GM18909 (cell line): ENCODE results near the gene SNHG17.
"Not testable (repeated sequence)": the region's sequence is repeated elsewhere in the genome, so short reads cannot be mapped to it uniquely, and the experiment has no call there.

ENCODE experiments used
- ATAC-seq: cut with Tn5 transposase; IDR thresholded peaks from one replicate; pipeline ENCODE4 v1.9.1; 2021; ENCODE audit warnings: mild to moderate bottlenecking; ENCODE audit not compliant: unreplicated experiment, poor library complexity

Gene SNHG17

GRCh38 chr20:38377838-38378237, 57.3 kb downstream of the SNHG17 start:
- not testable (repeated sequence) for ATAC-seq

DNA sequence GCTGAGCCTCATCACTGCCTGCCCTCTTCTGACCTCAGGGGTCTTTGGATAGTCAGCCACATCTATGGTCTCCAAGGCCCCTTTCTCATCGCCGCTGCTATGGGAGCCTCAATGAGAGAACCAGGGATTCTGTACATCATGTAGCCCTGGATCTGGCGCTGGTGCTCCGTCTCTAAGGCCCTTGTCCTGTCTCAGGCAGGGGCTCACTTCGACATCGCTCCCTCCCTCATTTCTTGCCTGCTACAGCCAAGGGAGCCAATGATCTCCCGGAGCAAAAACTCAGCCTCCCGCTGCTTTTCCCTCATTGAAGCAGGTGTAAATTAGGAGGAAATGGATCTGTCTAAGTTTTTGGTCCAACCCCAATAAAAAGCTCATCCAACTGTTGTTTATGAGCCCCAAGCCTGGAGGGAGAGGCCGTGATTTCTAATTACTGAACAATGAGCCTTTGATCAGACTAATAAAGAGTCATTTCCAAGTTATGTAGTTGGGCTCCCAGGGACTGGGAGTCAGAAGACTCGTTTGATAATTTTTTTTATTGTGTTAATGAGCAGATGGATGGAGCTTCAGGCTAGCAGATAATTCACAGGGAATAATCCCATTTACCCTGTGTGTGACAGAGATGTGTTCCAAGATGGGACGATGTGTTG, 58.0 kb downstream of the SNHG17 start:
- ATAC-seq: no peak

DNA sequence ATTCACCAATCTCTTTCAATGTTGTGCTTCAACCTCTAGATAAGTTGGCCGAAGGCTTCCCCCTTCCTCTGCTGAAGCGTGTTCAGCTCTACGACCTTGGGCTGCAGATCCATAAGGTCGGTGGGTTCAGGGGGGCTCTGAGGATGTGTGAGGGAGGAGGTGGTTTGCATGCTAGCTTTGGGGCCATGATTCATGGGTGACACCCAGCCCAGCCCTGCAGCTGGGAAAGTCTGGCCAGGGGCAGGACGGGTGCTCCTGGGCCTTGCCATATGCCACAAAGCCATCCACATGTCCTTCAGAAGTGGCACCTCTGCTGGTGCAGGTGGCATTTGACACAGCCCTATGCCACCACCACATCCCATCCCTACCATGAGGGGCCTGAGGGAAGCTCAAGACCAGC, 61.2 kb downstream of the SNHG17 start:
- ATAC-seq: no peak

- no peak for ATAC-seq
These were observed 61.8 kb downstream of the SNHG17 start for GRCh38 chr20:38373231-38373867.

DNA sequence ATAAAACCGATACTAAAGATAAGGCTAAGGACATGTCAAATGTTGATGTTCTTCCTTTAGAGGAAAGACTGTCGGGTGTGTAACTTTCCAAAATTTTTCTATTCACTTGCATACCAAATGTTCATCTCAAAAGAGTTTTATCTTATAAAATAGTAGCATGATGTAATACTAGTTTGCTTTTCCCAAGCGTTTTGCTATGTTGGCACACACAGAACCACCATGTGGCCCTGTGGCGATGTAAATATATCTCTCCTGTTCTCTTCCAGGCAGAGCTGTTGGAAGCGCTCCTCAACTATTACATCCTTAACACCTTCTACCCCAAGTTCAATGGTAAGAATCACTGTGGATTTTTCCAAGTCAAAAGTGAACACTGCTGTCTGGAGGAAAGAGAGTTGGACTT, 62.3 kb downstream of the SNHG17 start:
- ATAC-seq: no peak
